K562 (cell line): Measurements from ENCODE around the gene THADA. TPM values are rescaled to one million over a fixed set of nuclear protein-coding genes. Genes with fewer than 3 reads are reported as not detected.

Source experiments
- ATAC-seq: fragments of 200-7000 bp; cut with Tn5 transposase; 3 replicates; pipeline ENCODE4 v1.9.1; 2020; ENCODE audit warnings: moderate library complexity
- BruUV-seq: library from RNA; stranded (reverse); fragments of 400-500 nt; replicated peaks from 2 replicates; lab custom pipeline; 2021; lab: Mats Ljungman, UMichigan
- CTCF ChIA-PET: fragments of 300-600 bp; formaldehyde crosslinking; extraction: SDS; loops from one replicate; lab custom pipeline; 2021; ENCODE audit warnings: low intra/inter-chr PET ratio; lab: Yijun Ruan, JAX
- POLR2A ChIA-PET: fragments of 300-600, 350-650 bp; sonication (Branson Sonifier 250); formaldehyde crosslinking; extraction: SDS; loops from one replicate; lab custom pipeline; 2021; ENCODE audit warnings: antibody characterized with exemption, inconsistent platforms; lab: Yijun Ruan, JAX
- DNase-seq, 4 experiments: peaks; one replicate each; pipeline versions ENCODE4 v3.0.0 to v3.0.0-alpha.2; 2011 to 2018; ENCODE audit warnings: low spot score in 3 of 4, mixed read lengths in 3 of 4; ENCODE audit errors: extremely low read depth in 1 of 4
- FAIRE-seq: peaks from 2 replicates; lab custom pipeline; 2011; peaks lifted over from hg19 to GRCh38; lab: Jason Lieb, UNC
- H2AFZ ChIP-seq: 2 replicates; pipeline ENCODE4 v1.6.0; 2011; ENCODE audit warnings: low read depth, low read length, control low read depth, inconsistent platforms
- H3K27ac ChIP-seq: fragments of 200-600 bp; 3 replicates; pipeline ENCODE4 v1.8.0; 2011; ENCODE audit warnings: low read depth, mild to moderate bottlenecking, control low read depth, inconsistent platforms, low read length, moderate library complexity, mixed read lengths; ENCODE audit errors: extremely low read depth
- H3K27me3 ChIP-seq, 2 experiments: fragments of 300-600 bp in 1 of 2; 2 replicates in 1 of 2; 3 replicates in 1 of 2; pipeline versions ENCODE4 v1.6.0 to v1.8.0; 2011; ENCODE audit warnings: inconsistent platforms in 2 of 2, low read length in 2 of 2, mild to moderate bottlenecking in 1 of 2, mixed read lengths in 1 of 2, moderate library complexity in 1 of 2; ENCODE audit not compliant: control insufficient read depth in 2 of 2, insufficient read depth in 2 of 2
- H3K36me3 ChIP-seq: fragments of 300-600 bp; 3 replicates; pipeline ENCODE4 v1.8.0; 2011; ENCODE audit warnings: mild to moderate bottlenecking, low read length, inconsistent platforms; ENCODE audit not compliant: control insufficient read depth, insufficient read depth
- H3K4me1 ChIP-seq, 2 experiments: fragments of 200-600 bp in 1 of 2; replicated peaks in 1 of 2; 2 replicates in 1 of 2; 3 replicates in 1 of 2; pipeline versions ENCODE4 v1.5.1 to v1.8.0; 2011; ENCODE audit warnings: inconsistent platforms in 2 of 2, low read length in 2 of 2, mild to moderate bottlenecking in 1 of 2, mixed read lengths in 1 of 2, moderate library complexity in 1 of 2; ENCODE audit not compliant: control insufficient read depth in 2 of 2, insufficient read depth in 2 of 2
- H3K4me2 ChIP-seq: 2 replicates; pipeline ENCODE4 v1.6.1; 2011; ENCODE audit warnings: low read length, control low read depth, inconsistent platforms, mixed read lengths; ENCODE audit not compliant: insufficient read depth
- H3K4me3 ChIP-seq: fragments of 200-600 bp; sonication (generic), shearing (Covaris generic); 2 replicates; pipeline ENCODE4 v1.5.1; 2016; ENCODE audit warnings: control low read depth, inconsistent platforms
- H3K79me2 ChIP-seq: fragments of 200-600 bp; 3 replicates; pipeline ENCODE4 v1.8.0; 2011; ENCODE audit warnings: low read length, inconsistent platforms; ENCODE audit not compliant: control insufficient read depth, insufficient read depth
- H3K9ac ChIP-seq, 2 experiments: 2 replicates each; pipeline versions ENCODE4 v1.6.0 to v1.6.1; 2011; ENCODE audit warnings: low read depth in 2 of 2, low read length in 2 of 2, control low read depth in 1 of 2, inconsistent platforms in 1 of 2, mild to moderate bottlenecking in 1 of 2, mixed read lengths in 1 of 2; ENCODE audit not compliant: insufficient read depth in 1 of 2
- H3K9me1 ChIP-seq: one replicate; pipeline ENCODE4 v1.6.0; 2011; ENCODE audit warnings: inconsistent platforms, mild to moderate bottlenecking, low read length, moderate library complexity; ENCODE audit not compliant: control insufficient read depth, insufficient read depth
- H3K9me3 ChIP-seq: replicated peaks from 2 replicates; pipeline ENCODE4 v1.5.1; 2011; ENCODE audit warnings: low read depth, low read length, inconsistent platforms; ENCODE audit not compliant: control insufficient read depth, insufficient read depth
- H4K20me1 ChIP-seq: replicated peaks from 2 replicates; pipeline ENCODE4 v1.6.1; 2011; ENCODE audit warnings: low read length, inconsistent platforms, mixed read lengths; ENCODE audit not compliant: control insufficient read depth, insufficient read depth
- CUX1 ChIP-seq: fragments of 200-800 bp; sonication (Bioruptor generic); IDR thresholded peaks from 2 replicates; pipeline ENCODE4 v1.6.1; 2016; ENCODE audit warnings: missing genetic modification characterization, missing compliant biosample characterization
- GABPB2 ChIP-seq: fragments of 250-450 bp; sonication (Bioruptor Pico); conservative IDR thresholded peaks from 2 replicates; pipeline ENCODE4 v1.5.1; 2021; ENCODE audit warnings: mild to moderate bottlenecking
- GTF2A2 ChIP-seq: IDR thresholded peaks from 2 replicates; pipeline ENCODE4 v1.6.1; 2016; ENCODE audit warnings: mild to moderate bottlenecking, missing genetic modification characterization, missing compliant biosample characterization
- MITF ChIP-seq: IDR thresholded peaks from 2 replicates; pipeline ENCODE4 v1.6.1; 2014; ENCODE audit warnings: antibody characterized with exemption
- NFE2 ChIP-seq: IDR thresholded peaks from 2 replicates; pipeline ENCODE4 v1.6.1; 2014; ENCODE audit warnings: antibody characterized with exemption, low read depth
- ZNF639 ChIP-seq, 2 experiments: fragments of 200-800 bp in 1 of 2; sonication (Bioruptor generic) in 1 of 2; sonication (generic) in 1 of 2; formaldehyde crosslinking in 1 of 2; IDR thresholded peaks in 1 of 2; conservative IDR thresholded peaks in 1 of 2; 2 replicates each; pipeline versions ENCODE4 v1.5.0 to v1.6.1; 2016 to 2020; ENCODE audit warnings: missing compliant biosample characterization in 1 of 2, missing genetic modification characterization in 1 of 2, missing genetic modification reagents in 1 of 2
- WGBS: fragments of 100-300 bp; shearing (Covaris generic); methylation state at CpG from one replicate; pipeline ENCODE4 v1.1.6; 2016; ENCODE audit warnings: low coverage, mixed read lengths; ENCODE audit not compliant: insufficient coverage; ENCODE audit errors: missing lambda C conversion rate; 5-methylcytosine and 5-hydroxymethylcytosine counted together
- in situ Hi-C: fragments of 300-500 bp; cut with MboI; formaldehyde crosslinking; loops from 4 replicates; pipeline ENCODE4 v1.15.0; 2018; ENCODE audit warnings: inconsistent platforms, mixed read lengths
- intact Hi-C: fragments of 100-400 bp; cut with micrococcal nuclease; formaldehyde crosslinking; loops from 2 replicates; pipeline ENCODE4 v1.14.2; 2022
- polyA plus RNA-seq, 8 experiments: library from polyadenylated mRNA; depleted of rRNA in 4 of 8; stranded (reverse) in 5 of 8; unstranded in 3 of 8; fragments of >200 nt; fragmentation: Nextera tagmentation in 2 of 8; fragmentation: Illumina TruSeq in 1 of 8; extraction: Ambion mirVana in 2 of 8; extraction: Trizol in 1 of 8; gene quantifications; 2 replicates each; pipeline versions ENCODE4 v1.2.1 to v1.2.3, GENCODE V29; 2011 to 2014; ENCODE audit warnings: inconsistent platforms in 1 of 8, missing spikeins in 1 of 8
- total RNA-seq, 7 experiments: library from RNA; depleted of rRNA in 6 of 7; stranded (reverse); fragments of >200 nt in 6 of 7; fragmentation: Illumina TruSeq in 2 of 7; extraction: Trizol in 2 of 7; gene quantifications; 2 replicates each; pipeline versions ENCODE4 v1.2.1 to v1.2.3, GENCODE V29; 2011 to 2021; ENCODE audit warnings: low replicate concordance in 1 of 7
- TF ChIP-seq, protein P1 (sequence below): sonication (generic); formaldehyde crosslinking; IDR thresholded peaks from 2 replicates; pipeline ENCODE4 v1.8.0; 2023; ENCODE audit warnings: missing genetic modification reagents, mild to moderate bottlenecking, borderline replicate concordance

THADA gene
- total and polyA plus RNA-seq, 9 of the 15 experiments (the other 6 are each of a cell fraction or from before 2014, with no cell fraction given): 17.8 to 34.7 (median 31.9) TPM

DNA sequence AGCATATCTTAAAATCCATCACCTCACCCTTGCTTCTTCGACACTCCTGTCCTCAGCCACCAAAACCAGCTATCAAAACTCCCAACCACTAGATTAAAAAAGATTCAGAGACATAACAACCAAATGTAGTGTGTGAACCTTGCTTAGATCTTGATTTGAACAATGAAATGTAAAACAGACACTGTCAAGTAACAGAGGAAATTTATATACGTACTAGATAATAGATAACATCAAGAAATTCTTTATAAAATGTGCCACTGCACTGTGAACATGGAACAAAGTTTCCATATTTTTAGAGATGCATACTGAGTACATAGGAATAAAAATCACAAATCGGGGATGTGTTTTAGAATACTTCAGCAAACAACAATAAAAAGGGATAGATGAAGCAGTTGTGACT, 86.0 kb downstream of the THADA start:
- 79% methylated on average over 3 of the region's 3 CpGs for WGBS
- no peak overlapping the region for H3K9ac ChIP-seq
- H3K4me1 ChIP-seq: no peaks in the 10 kb centered on the region
- H3K79me2 ChIP-seq: no peaks in the 10 kb centered on the region
- H3K27me3 ChIP-seq: no peaks in the 10 kb centered on the region
- no peaks in the 10 kb centered on the region for H3K9me3 ChIP-seq
- in situ Hi-C loops (no loop called here), intact Hi-C loops (no loop called here)
- DNase-seq: no peak
- no peak overlapping the region for H3K27ac ChIP-seq
- CTCF ChIA-PET: no interaction called here
- FAIRE-seq: no peak
- no peaks in the 10 kb centered on the region for H3K9me1 ChIP-seq
- no TSS peak for BruUV-seq
- H2AFZ ChIP-seq: no peak overlapping the region
- H3K4me3 ChIP-seq: no peak overlapping the region
- peaks cover 21% of the 10 kb centered on the region; the same call in 1 of the 3 replicates for H3K36me3 ChIP-seq
- ATAC-seq: no peak
- H3K4me2 ChIP-seq: no peak overlapping the region
- no peaks in the 10 kb centered on the region for H4K20me1 ChIP-seq
- POLR2A ChIA-PET: no interaction called here
- TF ChIP-seq GTF2A2 (no peak), ZNF639 (CRISPR knock-in tag; conservative IDR thresholded peaks at IDR 0.05 in 1 of 2, IDR thresholded peaks at IDR 0.05 in 1 of 2) (no peak), CUX1 (CRISPR knock-in tag) (no peak), NFE2 (no peak), GABPB2 (CRISPR knock-in tag) (no peak), MITF (no peak)
- TF ChIP-seq, protein P1, sequence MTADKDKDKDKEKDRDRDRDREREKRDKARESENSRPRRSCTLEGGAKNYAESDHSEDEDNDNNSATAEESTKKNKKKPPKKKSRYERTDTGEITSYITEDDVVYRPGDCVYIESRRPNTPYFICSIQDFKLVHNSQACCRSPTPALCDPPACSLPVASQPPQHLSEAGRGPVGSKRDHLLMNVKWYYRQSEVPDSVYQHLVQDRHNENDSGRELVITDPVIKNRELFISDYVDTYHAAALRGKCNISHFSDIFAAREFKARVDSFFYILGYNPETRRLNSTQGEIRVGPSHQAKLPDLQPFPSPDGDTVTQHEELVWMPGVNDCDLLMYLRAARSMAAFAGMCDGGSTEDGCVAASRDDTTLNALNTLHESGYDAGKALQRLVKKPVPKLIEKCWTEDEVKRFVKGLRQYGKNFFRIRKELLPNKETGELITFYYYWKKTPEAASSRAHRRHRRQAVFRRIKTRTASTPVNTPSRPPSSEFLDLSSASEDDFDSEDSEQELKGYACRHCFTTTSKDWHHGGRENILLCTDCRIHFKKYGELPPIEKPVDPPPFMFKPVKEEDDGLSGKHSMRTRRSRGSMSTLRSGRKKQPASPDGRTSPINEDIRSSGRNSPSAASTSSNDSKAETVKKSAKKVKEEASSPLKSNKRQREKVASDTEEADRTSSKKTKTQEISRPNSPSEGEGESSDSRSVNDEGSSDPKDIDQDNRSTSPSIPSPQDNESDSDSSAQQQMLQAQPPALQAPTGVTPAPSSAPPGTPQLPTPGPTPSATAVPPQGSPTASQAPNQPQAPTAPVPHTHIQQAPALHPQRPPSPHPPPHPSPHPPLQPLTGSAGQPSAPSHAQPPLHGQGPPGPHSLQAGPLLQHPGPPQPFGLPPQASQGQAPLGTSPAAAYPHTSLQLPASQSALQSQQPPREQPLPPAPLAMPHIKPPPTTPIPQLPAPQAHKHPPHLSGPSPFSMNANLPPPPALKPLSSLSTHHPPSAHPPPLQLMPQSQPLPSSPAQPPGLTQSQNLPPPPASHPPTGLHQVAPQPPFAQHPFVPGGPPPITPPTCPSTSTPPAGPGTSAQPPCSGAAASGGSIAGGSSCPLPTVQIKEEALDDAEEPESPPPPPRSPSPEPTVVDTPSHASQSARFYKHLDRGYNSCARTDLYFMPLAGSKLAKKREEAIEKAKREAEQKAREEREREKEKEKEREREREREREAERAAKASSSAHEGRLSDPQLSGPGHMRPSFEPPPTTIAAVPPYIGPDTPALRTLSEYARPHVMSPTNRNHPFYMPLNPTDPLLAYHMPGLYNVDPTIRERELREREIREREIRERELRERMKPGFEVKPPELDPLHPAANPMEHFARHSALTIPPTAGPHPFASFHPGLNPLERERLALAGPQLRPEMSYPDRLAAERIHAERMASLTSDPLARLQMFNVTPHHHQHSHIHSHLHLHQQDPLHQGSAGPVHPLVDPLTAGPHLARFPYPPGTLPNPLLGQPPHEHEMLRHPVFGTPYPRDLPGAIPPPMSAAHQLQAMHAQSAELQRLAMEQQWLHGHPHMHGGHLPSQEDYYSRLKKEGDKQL (CRISPR knock-in tag): no peak
